PC-9 (cell line): Measurements from ENCODE around the gene CXCL12. TPM values are rescaled to one million over a fixed set of nuclear protein-coding genes. Genes with fewer than 3 reads are reported as not detected.

ENCODE experiments used
- BruUV-seq: library from RNA; stranded (reverse); fragments of 400-500 nt; replicated peaks from 2 replicates; lab custom pipeline; 2021; lab: Mats Ljungman, UMichigan
- CTCF ChIA-PET: fragments of 300-600 bp; sonication (Branson Sonifier 250); formaldehyde crosslinking; loops from one replicate; lab custom pipeline; 2022; ENCODE audit warnings: antibody characterized with exemption; lab: Charles Lee
- POLR2A ChIA-PET: fragments of 300-600 bp; sonication (Branson Sonifier 250); formaldehyde crosslinking; loops from one replicate; lab custom pipeline; 2022; ENCODE audit warnings: antibody characterized with exemption; ENCODE audit not compliant: unreplicated experiment; lab: Charles Lee
- DNase-seq, 2 experiments: peaks; one replicate each; pipeline versions ENCODE4 v3.0.0 to v3.0.0-alpha.2; 2015 to 2022; ENCODE audit warnings: mixed read lengths in 1 of 2
- H2AFZ ChIP-seq: fragments of 200-600 bp; sonication (generic); 2 replicates; pipeline ENCODE4 v1.8.1; 2017; ENCODE audit warnings: antibody characterized with exemption
- H3F3A ChIP-seq: fragments of 200-600 bp; sonication (generic); 2 replicates; pipeline ENCODE4 v1.8.1; 2017; ENCODE audit warnings: antibody characterized with exemption, mild to moderate bottlenecking, low read depth; ENCODE audit not compliant: insufficient read depth
- H3K27ac ChIP-seq: fragments of 200-600 bp; sonication (generic); 2 replicates; pipeline ENCODE4 v1.6.1; 2016; ENCODE audit warnings: mixed run types
- H3K27me3 ChIP-seq: fragments of 200-600 bp; sonication (generic); 2 replicates; pipeline ENCODE4 v1.6.1; 2016; ENCODE audit warnings: low read depth, mixed run types; ENCODE audit not compliant: insufficient read depth
- H3K36me3 ChIP-seq: fragments of 200-600 bp; sonication (generic); 2 replicates; pipeline ENCODE4 v1.6.1; 2016; ENCODE audit warnings: low read depth, mixed run types
- H3K4me1 ChIP-seq: fragments of 200-600 bp; sonication (generic); replicated peaks from 2 replicates; pipeline ENCODE4 v1.6.1; 2016; ENCODE audit warnings: mixed run types; ENCODE audit not compliant: insufficient read depth
- H3K4me2 ChIP-seq: fragments of 200-600 bp; sonication (generic); 2 replicates; pipeline ENCODE4 v1.6.1; 2017; ENCODE audit warnings: mixed run types
- H3K4me3 ChIP-seq: fragments of 200-600 bp; sonication (generic); 2 replicates; pipeline ENCODE4 v1.6.1; 2016; ENCODE audit warnings: mixed run types
- H3K79me2 ChIP-seq: fragments of 200-600 bp; sonication (generic); 2 replicates; pipeline ENCODE4 v1.6.1; 2017; ENCODE audit warnings: low read depth, mixed run types
- H3K9me2 ChIP-seq: fragments of 200-600 bp; sonication (generic); 2 replicates; pipeline ENCODE4 v1.8.1; 2017; ENCODE audit warnings: mild to moderate bottlenecking; ENCODE audit not compliant: insufficient read depth
- H3K9me3 ChIP-seq: fragments of 200-600 bp; sonication (generic); 2 replicates; pipeline ENCODE4 v1.8.1; 2016; ENCODE audit warnings: low read depth; ENCODE audit not compliant: insufficient read depth
- H4K20me1 ChIP-seq: fragments of 200-600 bp; sonication (generic); 2 replicates; pipeline ENCODE4 v1.8.1; 2017; ENCODE audit not compliant: insufficient read depth
- EZH2 ChIP-seq: fragments of 200-600 bp; sonication (generic); IDR thresholded peaks from 2 replicates; pipeline ENCODE4 v1.8.0; 2017; ENCODE audit warnings: antibody characterized with exemption, low read depth
- intact Hi-C: fragments of 100-400 bp; cut with micrococcal nuclease; formaldehyde crosslinking; loops from one replicate; pipeline ENCODE4 v1.10.0; 2022; ENCODE audit not compliant: unreplicated experiment
- total RNA-seq: library from RNA; stranded (reverse); gene quantifications from 2 replicates; pipeline ENCODE4 v1.2.3, GENCODE V29; 2021
- TF ChIP-seq, protein P1 (sequence below): fragments of 200-600 bp; sonication (generic); conservative IDR thresholded peaks from 2 replicates; pipeline ENCODE4 v1.6.1; 2017; ENCODE audit warnings: mixed run types, antibody characterized with exemption, mild to moderate bottlenecking, moderate library complexity

CXCL12 gene
- total RNA-seq, 1 experiment from 2014 or later: not detected

DNA sequence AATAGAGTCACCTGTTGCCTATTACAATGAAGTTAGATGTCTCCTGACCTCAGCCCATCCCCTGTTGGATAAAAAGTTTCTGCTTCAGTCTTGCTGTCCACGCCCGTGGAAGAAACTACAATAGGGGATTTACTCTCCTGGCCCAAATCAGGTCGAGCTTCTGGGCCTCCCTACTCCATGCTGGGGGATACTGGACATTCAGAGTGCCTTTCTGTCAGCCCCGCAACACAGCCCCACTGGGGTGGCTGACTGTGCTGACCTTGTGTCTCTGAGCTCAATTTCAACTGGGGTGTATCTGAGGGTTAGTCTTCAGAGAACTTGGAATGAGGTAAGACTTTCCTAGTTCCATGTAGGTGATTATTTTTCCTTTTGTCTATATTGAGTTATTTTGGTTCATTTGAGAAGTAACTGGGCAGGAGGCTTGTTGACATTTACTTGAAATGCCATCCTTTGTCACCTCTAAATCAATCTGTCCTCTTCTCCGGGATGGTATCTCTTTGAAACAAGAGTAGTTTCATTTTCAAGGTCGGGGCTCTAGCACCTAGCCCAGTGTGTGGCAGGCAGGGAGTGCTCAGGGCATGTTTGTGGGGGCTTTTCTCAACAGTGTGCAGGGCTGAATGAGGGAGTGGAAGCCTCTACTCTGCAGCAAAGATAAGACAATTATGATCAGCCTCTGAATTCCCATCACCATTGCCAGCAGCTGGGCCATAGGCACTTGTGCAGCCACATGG lies 17.7 kb upstream of the CXCL12 start:
- no peak overlapping the region; the same call in 1 of the 2 replicates for H2AFZ ChIP-seq
- no peaks in the 10 kb centered on the region for H3K9me2 ChIP-seq
- H3K79me2 ChIP-seq: no peaks in the 10 kb centered on the region
- H3K36me3 ChIP-seq: no peaks in the 10 kb centered on the region
- peaks cover 32% of the 10 kb centered on the region for H3K27me3 ChIP-seq
- no peak overlapping the region for H3K27ac ChIP-seq
- H3K4me1 ChIP-seq: no peaks in the 10 kb centered on the region
- ChIA-PET POLR2A (no interaction called here), CTCF (no interaction called here)
- no TSS peak for BruUV-seq
- no peak for TF ChIP-seq EZH2
- TF ChIP-seq, protein P1, sequence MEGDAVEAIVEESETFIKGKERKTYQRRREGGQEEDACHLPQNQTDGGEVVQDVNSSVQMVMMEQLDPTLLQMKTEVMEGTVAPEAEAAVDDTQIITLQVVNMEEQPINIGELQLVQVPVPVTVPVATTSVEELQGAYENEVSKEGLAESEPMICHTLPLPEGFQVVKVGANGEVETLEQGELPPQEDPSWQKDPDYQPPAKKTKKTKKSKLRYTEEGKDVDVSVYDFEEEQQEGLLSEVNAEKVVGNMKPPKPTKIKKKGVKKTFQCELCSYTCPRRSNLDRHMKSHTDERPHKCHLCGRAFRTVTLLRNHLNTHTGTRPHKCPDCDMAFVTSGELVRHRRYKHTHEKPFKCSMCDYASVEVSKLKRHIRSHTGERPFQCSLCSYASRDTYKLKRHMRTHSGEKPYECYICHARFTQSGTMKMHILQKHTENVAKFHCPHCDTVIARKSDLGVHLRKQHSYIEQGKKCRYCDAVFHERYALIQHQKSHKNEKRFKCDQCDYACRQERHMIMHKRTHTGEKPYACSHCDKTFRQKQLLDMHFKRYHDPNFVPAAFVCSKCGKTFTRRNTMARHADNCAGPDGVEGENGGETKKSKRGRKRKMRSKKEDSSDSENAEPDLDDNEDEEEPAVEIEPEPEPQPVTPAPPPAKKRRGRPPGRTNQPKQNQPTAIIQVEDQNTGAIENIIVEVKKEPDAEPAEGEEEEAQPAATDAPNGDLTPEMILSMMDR: no peak
- H3K4me2 ChIP-seq: no peak overlapping the region
- DNase-seq: no peak
- no peaks in the 10 kb centered on the region for H3K9me3 ChIP-seq
- intact Hi-C loops: no loop called here
- no peaks in the 10 kb centered on the region for H4K20me1 ChIP-seq
- H3K4me3 ChIP-seq: no peak overlapping the region
- no peaks in the 10 kb centered on the region for H3F3A ChIP-seq

DNA sequence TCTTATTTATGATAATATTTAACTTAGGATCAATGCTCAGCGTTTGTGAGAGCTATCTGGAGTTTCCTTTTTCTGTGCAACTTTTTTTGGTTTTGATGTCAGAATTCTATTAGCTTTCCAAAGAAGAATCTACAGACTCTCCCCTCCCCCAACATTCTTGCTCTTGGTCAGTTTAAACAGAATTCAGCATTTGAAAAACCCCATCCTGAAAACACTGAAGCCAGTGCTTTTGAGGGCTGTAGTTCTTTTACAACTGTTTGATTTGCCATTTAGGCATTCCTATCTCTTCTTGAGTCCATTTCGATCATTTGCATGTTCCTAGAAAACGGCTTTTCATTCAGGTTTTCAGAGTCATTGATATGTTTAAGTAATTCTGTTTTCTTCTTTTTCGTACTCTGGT lies 15.6 kb upstream of the CXCL12 start:
- intact Hi-C loops: no loop called here
- peaks cover 53% of the 10 kb centered on the region for H3K27me3 ChIP-seq
- no peaks in the 10 kb centered on the region for H3F3A ChIP-seq
- no peaks in the 10 kb centered on the region for H3K4me1 ChIP-seq
- H3K36me3 ChIP-seq: no peaks in the 10 kb centered on the region
- no peaks in the 10 kb centered on the region for H3K9me2 ChIP-seq
- no peak overlapping the region for H3K4me3 ChIP-seq
- no peak overlapping the region for H3K4me2 ChIP-seq
- H3K27ac ChIP-seq: no peak overlapping the region
- TF ChIP-seq, protein P1: no peak
- no peak for TF ChIP-seq EZH2
- ChIA-PET POLR2A (no interaction called here), CTCF (no interaction called here)
- H3K79me2 ChIP-seq: no peaks in the 10 kb centered on the region
- DNase-seq: no peak
- H2AFZ ChIP-seq: no peak overlapping the region
- H4K20me1 ChIP-seq: no peaks in the 10 kb centered on the region
- BruUV-seq: no TSS peak
- H3K9me3 ChIP-seq: no peaks in the 10 kb centered on the region

DNA sequence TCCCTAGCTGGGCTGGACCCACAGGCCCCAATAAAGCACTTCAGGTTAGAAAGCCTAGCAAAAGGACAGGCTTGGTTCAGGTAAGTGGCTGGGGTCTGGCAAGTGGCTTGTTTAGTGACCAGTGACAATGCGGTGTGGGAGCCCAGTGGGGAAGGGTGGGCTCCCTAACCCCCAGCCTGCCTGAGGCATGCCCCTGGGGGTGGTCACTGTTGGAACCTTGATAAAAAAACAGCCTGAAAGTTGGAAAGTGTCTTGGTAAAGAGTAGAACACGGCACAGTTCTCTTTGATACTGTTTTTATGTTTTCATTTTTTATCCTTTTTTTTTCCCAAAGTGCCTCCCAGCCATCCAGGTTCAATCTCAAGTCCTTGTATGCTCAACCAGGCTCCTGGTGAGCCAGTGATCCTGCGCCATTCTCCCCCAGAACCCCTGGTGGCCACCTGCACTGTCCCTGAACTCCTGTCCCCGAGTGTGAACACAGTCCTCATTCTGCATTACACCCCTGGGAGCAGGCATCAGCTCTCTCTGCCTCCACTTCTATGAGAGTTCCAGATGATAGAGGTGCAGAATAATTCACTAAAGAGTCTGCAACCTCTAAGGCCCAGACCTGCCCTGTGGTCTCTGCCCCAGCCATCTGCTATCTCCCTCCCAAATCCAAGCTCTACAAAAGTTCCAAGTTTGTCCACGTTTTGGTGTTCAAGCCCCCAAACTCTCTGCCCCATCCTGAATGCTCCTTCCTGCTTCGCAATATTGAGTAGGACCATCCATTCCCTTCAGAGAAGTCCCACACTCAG lies 15.0 kb upstream of the CXCL12 start:
- Histone ChIP-seq H3K4me1 (no peaks in the 10 kb centered on the region), H3K9me2 (no peaks in the 10 kb centered on the region), H2AFZ (no peak overlapping the region), H3K4me3 (no peak overlapping the region), H4K20me1 (no peaks in the 10 kb centered on the region), H3K36me3 (no peaks in the 10 kb centered on the region), H3K79me2 (no peaks in the 10 kb centered on the region), H3K27me3 (peaks cover 60% of the 10 kb centered on the region), H3K9me3 (no peaks in the 10 kb centered on the region), H3K4me2 (no peak overlapping the region), H3F3A (no peaks in the 10 kb centered on the region), H3K27ac (no peak overlapping the region)
- ChIA-PET CTCF (no interaction called here), POLR2A (interaction anchor here (0.6 kb wide), 1 partner anchor 607 kb away, joined by 15 read pairs; no protein-coding TSS in a partner anchor)
- TF ChIP-seq EZH2: no peak
- TF ChIP-seq, protein P1: no peak
- no TSS peak for BruUV-seq
- no peak for DNase-seq
- intact Hi-C loops: no loop called here
